CD4-positive, alpha-beta T cell treated with Interferon alpha-2 for 1 hour (primary cell): ENCODE data around the gene RFX2.
A peak's percentile ranks its signal among the peaks of the same experiment; 100 is the strongest.
"Not testable (repeated sequence)": the region's sequence is repeated elsewhere in the genome, so short reads cannot be mapped to it uniquely, and the experiment has no call there.

Source experiments
- DNase-seq, 2 donors: peaks; one replicate each; pipeline ENCODE4 v3.0.0-alpha.2; 2020 to 2022

The RFX2 gene

DNA sequence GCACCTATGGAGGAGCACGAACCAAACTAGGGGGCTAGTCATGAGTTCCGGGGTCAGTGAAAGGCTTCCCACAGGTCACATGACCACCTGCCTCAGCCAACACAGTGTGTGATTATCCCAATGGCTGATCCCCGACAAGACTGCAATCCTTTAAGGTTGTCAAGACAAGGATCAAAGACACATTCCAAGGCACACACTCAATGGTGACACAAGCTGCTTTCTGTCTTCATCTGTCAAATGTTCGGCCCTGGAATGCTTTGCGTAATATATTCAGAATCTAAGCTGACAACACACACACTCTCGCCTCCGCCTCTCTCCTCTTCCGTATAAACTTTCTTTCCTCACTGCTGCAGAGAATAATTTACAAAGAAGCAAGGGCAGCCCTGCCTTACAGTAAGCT is 144.1 kb downstream of the RFX2 start:
- DNase-seq, result no peak

DNA sequence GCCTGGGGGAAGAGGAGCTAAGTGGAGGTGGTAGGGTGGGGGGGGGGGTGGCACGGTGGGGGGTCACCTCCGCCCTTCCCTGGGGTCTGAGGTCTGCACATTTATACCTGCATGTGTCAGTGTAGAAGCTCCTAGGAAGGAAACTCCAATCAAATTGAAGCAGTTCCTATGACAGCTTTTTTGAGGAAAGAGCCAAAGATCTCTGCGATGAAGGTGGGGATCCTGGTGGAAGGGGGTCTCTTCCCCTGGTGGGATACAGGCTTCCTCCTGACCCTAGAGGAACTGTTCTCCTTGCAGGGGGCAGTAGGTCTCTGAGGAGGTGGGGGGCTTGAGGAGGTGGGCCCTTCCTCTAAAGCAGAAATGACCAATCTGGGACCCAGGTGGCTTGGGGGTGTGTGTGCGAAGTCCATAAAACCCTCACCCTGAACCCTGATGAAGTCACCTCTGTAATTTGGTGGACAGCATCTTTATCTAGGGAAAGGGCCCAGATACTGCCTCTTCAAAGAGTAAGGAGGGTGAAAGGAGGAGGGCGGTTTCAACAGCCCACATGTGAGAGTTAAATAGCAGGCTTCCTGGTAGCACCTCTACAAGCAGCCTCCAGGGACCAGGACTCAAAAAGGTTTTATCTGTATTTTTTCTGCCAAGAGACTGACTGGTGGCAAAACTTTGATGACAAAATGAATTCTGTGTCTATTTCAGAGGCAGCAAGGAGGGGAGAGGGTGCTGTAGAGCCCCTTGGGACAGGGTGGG is 145.3 kb downstream of the RFX2 start:
- DNase-seq, result no peak

DNA sequence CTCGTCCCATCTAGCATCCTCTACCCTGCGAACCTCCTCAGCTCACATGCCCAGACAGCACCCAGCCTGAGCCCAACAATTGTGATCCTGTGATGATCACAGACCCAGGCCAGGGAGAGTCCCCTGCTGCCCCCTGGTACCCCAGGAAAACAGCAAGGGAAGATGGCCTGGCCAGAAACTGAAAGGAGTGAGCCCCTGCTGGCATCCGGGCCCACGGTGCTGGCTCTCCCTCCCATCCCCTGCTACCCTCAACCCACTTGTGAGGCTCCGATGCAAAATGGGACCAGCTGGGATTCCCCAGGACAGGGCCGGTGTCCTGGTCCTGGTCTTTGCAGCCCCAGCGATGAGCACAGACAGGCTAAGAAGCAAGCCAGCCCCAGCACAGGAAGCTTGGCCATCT is 146.4 kb downstream of the RFX2 start:
- no peak for DNase-seq

DNA sequence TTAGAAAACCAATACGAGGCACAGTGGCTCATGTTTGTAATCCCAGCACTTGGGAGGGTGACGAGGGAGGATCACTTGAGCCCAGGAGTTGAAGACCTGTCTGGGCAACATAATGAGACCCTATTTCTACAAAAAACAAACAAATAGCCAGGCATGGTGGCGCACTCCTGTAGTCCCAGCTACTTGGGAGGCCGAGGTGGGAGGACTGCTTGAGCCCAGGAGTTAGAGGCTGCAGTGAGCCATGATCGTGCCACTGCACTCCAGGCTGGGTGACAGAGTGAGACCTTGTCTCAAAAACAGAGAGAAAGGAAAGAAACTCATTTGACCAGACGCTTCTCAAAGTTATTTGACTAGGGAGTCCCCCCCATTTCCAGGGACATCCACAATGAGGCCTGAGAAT is 147.0 kb downstream of the RFX2 start:
- not testable (repeated sequence) for DNase-seq

DNA sequence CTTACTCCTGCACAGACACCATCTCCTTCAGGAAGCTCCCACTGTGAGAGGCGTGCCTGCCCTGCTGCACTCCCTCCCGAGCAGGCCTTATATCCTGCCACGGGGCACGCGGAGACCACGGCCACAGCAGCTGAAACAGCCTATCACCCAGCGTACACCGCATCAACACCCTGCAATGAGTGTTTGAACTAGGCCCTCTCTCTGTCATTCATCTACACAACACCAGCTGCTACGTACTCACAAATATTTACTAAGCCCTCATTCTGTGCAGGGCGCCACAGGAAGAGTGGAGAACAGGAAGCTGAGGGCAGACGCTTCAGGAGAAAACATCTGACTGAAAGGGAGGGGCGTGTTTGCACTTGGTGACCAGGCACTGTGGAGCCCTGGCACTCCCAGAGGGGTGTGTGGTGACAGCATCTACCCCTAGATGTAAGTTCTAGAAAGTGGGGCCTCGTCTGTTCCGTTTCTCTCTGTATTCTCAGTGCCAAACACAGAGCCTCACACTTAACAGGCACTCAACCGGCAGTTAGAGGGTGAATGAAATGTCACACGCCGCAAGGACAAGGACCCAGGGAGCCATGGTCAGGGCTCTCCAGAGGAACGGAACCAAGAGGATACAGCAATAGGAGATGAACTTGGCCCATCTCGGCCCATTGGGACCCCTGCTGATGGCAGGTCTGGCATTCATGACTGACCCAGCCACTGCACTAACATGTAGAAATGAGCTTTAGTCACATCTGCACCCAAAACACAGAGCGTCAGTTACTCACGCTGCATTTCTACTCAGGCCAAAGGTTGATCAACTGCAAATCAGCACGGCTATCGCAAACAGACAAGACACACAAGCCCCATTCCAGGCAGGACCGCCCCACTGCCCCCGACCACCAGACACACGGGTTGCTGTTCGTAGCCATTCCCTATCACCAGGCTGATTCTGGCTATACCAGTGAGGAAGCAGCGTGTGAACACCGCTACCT is 148.0 kb downstream of the RFX2 start:
- DNase-seq, result peak; percentile 76 to 86

DNA sequence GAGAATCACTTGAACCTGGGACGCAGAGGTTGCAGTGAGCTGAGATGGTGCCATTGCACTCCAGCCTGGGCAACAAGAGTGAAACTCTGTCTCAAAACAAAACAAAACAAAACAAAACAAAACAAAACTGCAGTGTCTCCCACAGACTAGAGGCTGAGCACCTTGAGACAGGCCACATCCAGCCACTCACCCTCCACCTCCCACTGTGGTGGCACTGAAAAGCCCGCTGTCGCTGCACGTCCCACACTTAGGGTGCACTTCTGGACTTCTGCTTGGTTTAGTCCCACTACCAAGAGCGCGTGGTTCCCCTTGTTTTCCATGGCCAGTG is 148.7 kb downstream of the RFX2 start:
- DNase-seq, result not testable (repeated sequence)

DNA sequence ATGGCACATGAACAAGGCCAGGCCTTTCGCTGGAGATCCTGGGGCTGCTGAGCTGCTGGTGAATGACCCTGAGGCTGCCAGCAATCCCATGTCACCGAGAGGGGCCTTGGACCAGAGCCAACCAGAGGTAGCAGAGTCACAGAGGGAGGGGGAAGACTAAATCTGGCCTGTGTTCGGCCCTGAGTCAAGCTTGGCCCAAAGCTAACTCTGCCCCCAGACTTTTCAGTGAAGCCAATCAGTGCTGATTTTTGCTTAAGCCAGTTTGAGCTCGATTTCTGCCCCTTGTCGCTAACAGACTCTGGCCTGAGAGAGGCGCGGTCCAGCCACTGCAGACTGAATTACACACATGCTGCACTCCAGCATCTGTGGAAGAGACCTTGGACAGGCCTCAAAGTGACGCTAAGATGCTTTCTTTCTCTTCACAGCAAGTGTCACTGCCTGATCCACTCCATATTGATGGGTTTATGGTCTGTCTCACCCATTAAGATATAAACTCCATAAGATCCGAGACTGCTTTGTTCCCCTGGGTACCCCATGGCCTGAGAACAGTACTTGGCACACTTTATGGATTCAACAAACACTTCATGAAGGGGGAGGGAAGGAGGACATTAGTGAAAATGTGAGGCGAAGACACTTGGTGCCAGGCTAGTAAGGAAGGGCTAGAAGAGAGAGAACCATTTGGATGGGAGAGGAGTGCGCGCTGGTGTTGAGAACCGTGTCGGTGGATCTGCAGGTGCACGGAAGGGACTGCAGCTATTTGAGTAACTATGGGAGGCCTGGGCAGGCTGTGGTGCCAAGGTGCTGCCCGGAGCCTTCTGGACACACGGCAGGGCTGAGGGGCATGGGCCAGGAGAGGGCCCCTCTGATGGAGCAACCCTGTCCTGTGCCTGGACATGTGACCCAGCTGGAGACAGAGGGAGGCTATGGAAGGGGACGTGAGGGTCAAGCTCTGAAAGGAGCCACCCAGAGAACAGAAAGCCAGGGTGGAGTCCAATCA is 150.0 kb downstream of the RFX2 start:
- DNase-seq, result no peak

DNA sequence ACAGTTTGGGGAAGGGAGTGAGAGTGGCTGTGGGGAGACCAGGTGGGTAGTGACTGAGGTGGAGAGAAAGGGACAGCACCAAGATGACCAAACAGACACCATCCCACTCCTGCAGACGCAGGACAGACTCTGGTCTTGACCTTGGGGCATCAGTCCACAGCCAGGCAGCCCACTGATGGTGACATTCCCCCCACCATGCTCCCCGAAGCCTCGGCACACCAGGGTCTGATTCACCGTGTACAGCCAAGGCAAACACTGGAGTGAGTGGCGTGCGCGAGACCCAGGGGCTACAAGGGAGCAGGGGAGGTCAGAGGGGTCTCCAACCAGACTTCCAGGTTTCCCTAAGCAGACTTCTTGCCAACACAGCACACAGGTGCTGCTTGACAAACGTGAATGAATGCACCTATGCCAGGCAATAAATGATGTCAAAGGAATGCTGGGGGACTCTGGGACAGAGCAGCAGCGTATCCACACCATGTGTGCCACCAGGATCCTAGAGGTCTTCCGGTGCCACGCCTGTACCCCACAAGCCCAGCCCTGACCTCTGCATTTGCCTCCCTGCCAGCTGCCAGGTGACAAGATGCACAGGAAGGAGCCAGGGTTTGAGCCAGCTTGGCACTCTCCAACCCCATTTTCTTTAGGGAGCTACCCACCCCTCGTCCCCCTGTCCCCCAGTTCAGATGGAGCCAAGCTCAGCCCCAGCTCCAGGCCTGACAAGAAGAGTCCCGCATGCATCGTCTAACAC is 150.9 kb downstream of the RFX2 start:
- DNase-seq, result no peak

DNA sequence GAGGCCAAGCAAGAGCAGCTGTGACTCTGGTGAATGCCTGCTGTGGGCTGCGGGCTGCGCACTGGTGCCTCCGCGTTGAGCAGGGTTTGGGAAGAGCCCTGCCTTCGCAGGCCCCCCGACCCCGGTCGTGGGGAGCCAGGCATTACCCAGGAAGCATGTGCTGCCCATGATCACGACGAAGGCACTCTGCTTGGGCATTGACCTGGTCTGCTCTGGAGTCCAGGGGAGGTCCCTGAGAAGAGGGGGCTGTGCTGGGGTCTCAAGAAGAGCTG is 151.5 kb downstream of the RFX2 start:
- no peak for DNase-seq

DNA sequence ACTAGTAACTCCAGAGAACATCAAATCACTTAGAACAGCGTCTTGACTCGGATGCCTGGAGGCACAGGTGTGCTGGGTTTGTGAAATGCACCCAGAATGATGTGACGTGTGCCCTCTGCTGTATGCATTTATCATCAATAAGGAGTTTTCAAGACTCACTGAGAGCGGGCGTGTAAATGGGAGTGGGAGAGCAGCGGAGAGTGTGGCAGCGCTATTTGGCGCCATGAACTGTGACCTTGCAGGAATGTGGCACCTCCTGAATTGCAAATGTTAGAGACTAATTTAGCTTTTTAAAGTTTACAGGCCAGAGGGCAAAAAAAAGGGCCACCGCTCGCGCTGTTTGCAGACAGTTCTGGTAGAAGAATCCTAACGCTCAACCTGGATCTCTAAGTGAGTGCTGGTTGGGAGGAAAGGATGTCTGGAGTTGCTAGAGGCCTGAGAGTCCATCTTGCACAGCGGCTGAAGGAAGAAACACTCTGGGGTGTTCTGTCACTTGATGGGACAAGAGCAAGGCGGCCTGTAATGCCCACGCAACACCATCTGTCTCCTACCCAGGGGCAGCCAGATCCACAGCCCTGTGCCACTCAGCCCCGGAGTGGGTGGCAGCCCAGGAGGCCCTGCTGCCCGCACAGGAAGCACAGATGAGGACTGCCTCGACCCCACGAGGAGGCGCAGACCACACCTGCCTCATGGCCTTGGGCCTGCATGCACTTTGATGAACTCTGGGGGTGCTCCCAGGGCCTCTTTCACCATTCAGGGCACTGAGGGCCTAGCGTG is 152.0 kb downstream of the RFX2 start:
- no peak for DNase-seq

DNA sequence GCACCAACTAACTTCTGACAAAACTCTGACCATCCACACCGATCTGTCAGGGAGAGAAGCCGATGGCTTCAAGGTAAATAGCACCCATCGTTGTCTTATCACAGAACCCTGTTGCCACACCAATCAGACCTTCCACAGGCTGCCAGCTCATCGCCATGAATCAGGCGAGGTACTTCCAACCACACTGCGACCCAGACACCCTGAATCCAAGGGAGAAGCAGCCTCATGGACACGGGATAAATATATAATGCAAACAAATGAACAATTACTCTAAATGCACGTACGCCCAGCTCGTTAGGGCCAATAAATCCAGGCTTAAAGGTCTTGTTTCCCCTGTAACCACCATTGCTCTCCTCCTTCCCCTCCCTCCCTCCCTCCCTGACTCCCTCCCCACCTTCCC is 153.1 kb downstream of the RFX2 start:
- no peak for DNase-seq

DNA sequence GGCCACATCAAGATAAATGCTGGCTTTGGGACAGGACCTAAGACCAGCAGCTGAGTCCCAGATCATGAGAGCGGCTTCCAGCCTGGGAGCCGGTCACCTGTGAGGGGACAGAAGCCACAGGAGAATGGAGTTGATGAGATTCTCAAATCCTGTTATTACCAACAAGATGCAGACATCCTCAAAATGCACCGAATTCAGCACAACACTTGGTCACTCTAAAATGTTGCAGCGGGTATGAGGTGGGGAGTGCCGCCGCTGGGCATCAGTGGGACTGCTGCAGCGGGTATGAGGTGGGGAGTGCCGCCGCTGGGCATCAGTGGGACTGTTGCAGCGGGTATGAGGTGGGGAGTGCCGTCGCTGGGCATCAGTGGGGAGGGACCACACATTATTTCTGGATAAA is 153.6 kb downstream of the RFX2 start:
- DNase-seq, result no peak

DNA sequence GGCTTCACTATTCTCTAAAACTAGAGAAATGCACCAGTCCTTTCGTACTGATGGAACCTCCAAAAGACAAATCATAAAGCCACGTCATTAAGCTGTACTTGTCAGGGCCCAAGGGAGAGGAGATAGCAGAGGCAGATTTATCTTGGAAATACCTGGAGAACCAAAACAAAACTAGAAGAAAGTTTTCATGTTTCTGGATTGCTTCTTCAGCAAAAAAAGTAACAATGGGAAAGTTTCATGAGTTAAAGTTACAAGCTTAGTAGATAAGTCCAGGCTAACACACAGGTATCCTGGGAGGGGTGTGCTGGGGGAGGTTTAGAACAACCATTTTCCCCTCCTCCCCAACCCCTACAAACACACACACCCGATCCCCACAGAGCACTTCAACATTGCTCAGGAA is 154.0 kb downstream of the RFX2 start:
- DNase-seq, result no peak

DNA sequence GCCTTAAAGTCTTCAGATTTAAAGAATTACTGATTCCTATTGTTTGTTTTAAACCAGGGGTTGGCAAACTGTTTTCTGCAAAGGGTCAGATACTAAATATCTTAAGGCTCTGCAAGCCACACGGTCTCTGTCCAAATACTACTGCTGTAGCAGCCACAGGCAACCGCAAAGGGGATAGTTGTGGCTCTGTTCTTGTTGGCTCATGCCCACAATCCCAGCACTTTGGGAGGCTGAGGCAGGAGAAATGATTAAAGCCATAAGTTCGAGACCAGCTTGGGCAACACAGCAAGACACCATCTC is 154.7 kb downstream of the RFX2 start:
- DNase-seq, result no peak

DNA sequence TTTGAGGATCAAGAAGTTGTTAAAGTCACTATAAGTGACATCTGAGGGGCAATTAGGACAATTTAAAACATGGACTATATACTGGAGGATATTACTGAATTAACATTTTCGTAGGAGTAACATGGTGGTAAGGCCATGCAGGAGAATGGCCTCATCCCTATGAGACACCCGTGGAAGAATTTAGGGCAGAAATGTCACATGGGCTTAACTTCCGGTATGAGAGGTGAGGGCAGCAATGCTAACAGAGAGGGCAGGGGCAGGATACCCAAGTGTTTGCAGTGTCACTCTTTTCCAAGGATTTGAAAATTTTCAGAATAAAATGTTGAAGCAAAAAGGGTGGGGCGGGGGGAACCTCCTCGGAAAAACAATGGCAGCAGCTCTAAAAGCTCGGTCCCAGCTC is 156.0 kb downstream of the RFX2 start:
- DNase-seq, result no peak

DNA sequence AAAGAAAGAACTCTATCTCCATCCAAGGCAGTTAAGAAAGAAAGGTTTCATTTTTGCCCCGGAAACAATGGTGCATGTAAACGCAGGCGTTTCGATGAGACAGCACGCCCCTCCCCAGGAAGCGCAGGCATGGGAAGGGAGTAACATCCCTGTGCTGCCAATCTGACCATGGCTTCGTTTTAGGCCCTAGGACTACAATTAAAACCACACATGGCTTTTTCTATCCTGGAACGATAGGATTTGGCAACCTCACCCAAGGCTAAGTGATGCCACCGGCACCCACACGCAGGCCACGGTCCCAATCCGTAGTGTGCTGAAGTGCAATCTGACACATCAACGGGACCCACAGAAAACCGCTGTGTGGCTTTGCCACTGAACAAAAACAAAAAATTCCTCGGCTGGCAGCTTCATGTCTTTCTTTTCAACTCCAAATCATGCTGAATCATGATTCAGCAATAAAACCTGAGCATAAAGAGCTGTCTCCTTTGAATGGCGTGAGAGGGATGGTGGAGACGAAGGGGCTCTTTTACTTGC is 156.6 kb downstream of the RFX2 start:
- DNase-seq, result peak in 1 of 2 donors; percentile 25

DNA sequence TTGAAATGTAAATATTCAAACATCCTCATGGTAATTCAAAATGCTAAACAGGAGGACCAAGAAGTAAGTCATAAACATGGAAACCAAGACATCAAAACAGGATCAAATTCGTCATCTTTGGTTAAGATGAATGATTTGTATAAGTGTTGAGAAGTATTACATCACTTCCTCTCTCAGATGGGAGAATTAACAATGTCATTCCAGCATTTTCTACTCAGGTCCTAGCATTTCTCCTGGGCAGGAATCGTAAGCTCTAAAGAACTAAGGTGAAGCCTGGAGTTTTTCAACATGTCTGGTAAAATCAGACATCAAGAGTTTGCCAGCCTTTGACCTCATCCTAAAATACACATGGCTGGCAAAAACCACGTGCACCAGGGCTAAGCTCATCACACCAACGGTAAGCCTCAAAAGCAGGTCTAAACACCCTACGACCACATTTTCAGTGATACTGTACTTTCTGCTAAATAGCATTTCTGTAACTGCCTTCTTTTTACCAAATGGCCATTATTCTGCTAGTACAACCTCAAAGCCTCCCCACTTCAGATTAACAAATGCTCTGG is 157.2 kb downstream of the RFX2 start:
- no peak for DNase-seq

DNA sequence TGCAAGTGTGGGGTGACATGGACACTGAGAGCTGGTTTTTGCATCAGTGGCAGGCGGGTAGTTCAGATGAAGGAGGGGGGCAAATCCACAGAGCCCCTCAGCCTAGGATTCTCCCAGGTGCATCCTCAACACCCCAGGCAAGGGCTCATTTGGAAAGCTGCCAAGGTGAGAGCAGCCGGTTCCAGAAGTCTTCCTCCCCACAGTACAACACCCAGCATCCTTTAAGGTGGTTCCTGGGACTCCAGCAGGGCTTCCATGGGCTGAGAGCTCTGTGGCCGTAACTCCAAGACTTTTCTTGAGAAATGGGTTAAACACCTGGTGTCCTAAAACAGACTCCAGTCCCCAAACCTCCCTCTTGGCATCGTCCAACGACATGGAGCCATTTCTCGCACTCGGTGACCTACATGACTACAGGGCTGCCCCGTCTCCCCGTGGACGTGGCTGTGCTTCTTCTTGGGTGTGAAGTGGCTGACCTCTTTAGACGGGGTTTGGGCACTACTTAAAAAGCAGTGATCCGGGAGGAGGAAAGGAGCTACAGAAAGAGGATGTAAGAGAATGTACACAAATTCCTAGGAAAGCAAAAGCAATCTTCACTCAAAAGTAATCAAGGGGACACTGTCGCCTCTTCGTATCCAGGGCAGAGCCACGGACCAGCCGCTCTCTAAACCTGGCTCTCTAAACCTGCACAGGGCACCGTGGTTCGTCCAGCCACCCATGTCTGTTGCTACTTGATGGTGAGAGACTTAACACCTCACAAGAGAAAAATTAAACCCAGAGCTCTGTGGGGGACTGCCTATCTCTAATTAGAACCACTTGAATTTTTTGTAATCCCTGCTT is 157.9 kb downstream of the RFX2 start:
- DNase-seq, result no peak

DNA sequence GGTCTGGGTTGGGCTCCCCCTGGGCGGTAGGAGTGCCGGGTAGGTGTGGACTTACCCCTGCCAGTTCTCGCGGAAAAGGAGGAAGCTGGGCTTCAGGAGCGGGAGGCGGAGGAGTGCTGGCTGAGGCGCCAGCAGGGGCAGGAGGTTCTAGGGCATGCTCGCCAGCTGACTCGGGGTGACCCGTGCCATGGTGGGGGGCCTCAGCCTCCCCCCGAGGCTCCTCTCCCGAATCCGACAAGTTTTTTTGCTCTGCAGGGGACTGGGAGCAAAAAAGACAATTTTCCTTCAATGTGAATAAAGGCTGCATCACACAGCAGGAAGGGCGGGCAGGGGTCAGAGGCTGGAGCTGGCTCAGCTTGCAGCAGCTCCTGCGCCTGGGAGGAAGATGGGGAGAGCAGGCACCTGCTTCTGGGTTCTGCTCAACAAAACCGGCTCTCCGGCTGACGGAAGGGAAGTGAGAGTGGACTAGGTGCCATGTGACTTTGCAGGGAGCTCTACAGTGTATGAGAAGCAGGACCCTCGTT is 158.9 kb downstream of the RFX2 start:
- DNase-seq, result no peak

DNA sequence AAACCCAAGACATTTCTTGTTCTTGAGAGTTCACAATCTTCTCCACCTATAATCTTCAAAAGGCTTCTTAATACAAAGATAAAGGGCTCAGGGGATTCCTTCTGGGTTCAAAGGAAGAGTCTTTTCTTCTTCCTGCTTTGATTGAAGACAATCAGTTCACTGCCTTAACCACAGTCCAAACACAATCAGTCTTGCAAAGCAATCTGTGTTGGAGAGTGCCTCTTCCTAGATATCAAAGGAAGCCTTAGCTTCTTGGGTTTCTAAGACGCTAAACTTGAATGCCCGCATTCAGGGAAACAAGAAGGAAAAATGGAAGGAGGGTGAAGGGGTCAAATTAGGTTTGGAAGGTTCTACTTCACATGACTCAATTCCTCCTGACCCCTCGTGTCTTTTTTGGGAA is 159.6 kb downstream of the RFX2 start:
- DNase-seq, result peak in 1 of 2 donors; percentile 26
